ENCODE data around the gene G6PC1. TPM values are rescaled to one million over a fixed set of nuclear protein-coding genes. Genes with fewer than 3 reads are reported as not detected.
A peak's percentile ranks its signal among the peaks of the same experiment; 100 is the strongest.

G6PC1 gene
- total and polyA plus RNA-seq, 2 experiments from 2014 or later, result not detected

DNA sequence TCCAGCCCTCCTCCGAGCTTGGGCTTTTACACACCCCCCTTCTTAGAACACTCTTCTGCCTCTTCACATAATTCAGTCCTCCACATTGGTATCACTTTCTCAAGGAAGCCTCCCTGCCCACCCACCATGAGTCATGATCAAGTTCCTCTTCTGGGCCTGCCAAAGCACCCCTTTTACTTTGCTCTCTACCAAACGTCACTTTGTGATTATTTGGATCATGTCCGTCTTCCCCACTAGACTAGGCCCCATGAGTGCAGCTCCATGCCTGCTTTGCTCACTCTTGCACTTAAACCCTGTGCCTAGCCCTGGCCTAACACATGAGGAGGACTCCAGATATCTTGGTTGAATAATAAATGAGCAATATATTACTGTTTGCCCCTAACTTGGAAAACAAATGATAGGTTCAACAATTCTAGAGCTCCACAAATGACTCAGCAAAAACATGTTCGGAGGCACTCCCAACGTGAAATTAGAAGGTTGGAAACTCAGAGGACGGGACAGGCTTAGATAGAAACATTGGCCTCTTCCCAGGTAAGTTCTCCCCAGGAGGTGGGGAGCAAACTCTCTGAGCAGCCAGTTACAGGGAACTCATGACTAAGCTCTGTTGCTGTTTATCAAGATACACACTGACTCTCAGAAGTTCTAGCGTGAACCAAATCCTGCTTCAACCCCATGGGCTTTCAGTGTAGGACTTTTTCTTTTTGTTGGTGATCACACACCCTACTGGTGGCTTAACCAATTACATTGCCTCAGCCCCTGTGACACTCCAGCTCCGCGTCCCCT is 28.3 kb downstream of the G6PC1 start:
- WGBS, 2 experiments (ENCODE audit: low coverage in 1 of 2, low lambda C conversion rate in 2 of 2, missing lambda C conversion rate in 2 of 2), result 26 to 27% methylated on average over 9 of the region's 9 CpGs
- Histone ChIP-seq H2AFZ (peak overlapping the region; percentile 92), H3K79me2 (ENCODE audit: insufficient read depth) (no peaks in the 10 kb centered on the region), H3K9me3 (ENCODE audit: low read depth) (no peaks in the 10 kb centered on the region), H3K4me3 (0 out of 2 replicates have a peak overlapping the region, but pooled peaks have one; percentile 19), H3K27ac (peak overlapping the region; percentile 83), H3K27me3 (replicated peaks; ENCODE audit: insufficient read depth) (no peaks in the 10 kb centered on the region), H3K4me1 (ENCODE audit: insufficient read depth) (peaks cover 8% of the 10 kb centered on the region), H3K36me3 (ENCODE audit: low read depth) (no peaks in the 10 kb centered on the region), H4K20me1 (ENCODE audit: insufficient read depth) (no peaks in the 10 kb centered on the region), H3F3A (ENCODE audit: insufficient read depth) (peaks cover 11% of the 10 kb centered on the region), H3K9me2 (ENCODE audit: insufficient read depth) (no peaks in the 10 kb centered on the region), H3K9ac (peak overlapping the region; percentile 51), H3K4me2 (ENCODE audit: unreplicated experiment) (peak overlapping the region; percentile 45)
- in situ Hi-C loops (cut with MboI), result loop anchor here (25.0 kb wide), 1 partner anchor 192 kb away; the partner anchor contains the start of gene EZH1
- TF ChIP-seq EZH2 (IDR thresholded peaks at IDR 0.05; ENCODE audit: insufficient read depth, poor library complexity, severe bottlenecking) (no peak), EZH2phosphoT487 (IDR thresholded peaks at IDR 0.05; ENCODE audit: insufficient read depth, low read depth) (no peak)
- peak; percentile 91 for DNase-seq

DNA sequence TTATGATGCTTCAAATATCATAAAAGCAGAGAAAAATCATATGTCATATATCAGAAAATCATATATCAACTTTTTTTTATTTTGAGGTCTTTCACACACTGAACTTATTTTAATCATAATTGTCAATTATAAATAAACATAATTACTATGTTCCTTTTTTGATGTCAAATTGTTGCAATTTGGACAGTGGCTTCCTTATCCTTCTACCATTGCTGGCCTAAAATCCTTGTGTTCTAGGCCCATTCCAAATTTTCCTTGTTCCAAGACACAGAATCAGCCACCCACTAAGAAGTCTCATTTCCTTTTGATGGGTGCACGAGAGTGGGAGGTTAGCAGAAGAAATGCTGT is 28.9 kb downstream of the G6PC1 start:
- H3K27me3 ChIP-seq (replicated peaks; ENCODE audit: insufficient read depth), result no peaks in the 10 kb centered on the region

DNA sequence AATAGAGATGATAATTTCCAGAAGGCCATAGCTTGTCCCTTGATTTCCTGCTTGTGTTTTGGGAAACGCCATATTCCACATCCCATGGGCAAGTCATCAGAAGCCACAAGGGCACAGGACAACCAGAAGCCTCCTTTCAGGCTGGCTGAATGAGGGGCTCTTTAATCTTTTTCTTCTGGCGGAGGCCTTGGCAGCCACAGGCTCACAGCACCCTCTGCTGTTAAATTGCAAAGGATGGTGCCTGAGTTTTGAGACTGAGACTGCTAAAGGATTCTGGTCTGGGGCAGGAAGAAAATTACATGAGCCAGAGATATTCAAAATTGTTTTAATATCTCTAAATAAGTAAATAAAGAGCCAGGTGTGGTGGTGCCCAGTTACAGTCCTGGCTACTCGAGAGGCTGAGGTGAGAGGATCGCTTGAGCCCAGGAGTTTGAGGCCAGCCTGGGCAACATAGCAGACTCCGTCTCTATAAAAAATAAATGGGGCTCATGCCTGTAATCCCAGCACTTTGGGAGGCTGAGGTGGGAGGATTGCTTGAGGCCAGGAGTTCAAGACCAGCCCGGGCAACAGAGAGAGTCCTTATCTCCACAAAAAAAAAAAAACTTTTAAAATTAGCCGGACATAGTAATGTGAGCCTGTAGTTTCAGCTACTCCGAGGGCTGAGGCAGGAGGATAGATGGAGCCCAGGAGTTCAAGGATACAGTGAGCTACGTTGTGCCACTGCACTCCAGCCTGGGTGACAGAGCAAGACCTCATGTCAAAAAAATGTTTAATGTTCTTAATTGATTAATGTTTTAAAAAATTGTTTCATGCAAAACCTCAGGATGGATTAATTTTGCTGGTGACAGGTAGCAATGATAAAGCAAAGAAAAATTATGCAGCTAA is 37.4 kb downstream of the G6PC1 start:
- no peak overlapping the region for H3K9ac ChIP-seq
- H2AFZ ChIP-seq, result peak overlapping the region; percentile 39; the same call in 1 of the 2 replicates
- no peaks in the 10 kb centered on the region for H3K79me2 ChIP-seq (ENCODE audit: insufficient read depth)
- H3K9me2 ChIP-seq (ENCODE audit: insufficient read depth), result no peaks in the 10 kb centered on the region
- H3K27ac ChIP-seq, result no peak overlapping the region
- DNase-seq, result peak; percentile 80
- no peak overlapping the region for H3K4me2 ChIP-seq (ENCODE audit: unreplicated experiment)
- no peaks in the 10 kb centered on the region for H3K36me3 ChIP-seq (ENCODE audit: low read depth)
- H4K20me1 ChIP-seq (ENCODE audit: insufficient read depth), result no peaks in the 10 kb centered on the region
- TF ChIP-seq EZH2phosphoT487 (IDR thresholded peaks at IDR 0.05; ENCODE audit: insufficient read depth, low read depth) (no peak), EZH2 (IDR thresholded peaks at IDR 0.05; ENCODE audit: insufficient read depth, poor library complexity, severe bottlenecking) (no peak)
- H3K9me3 ChIP-seq (ENCODE audit: low read depth), result no peaks in the 10 kb centered on the region
- peaks cover 3% of the 10 kb centered on the region; the same call in 1 of the 2 replicates for H3K27me3 ChIP-seq (replicated peaks; ENCODE audit: insufficient read depth)
- no peak overlapping the region for H3K4me3 ChIP-seq
- H3K4me1 ChIP-seq (ENCODE audit: insufficient read depth), result no peaks in the 10 kb centered on the region
- H3F3A ChIP-seq (ENCODE audit: insufficient read depth), result no peaks in the 10 kb centered on the region
- in situ Hi-C loops (cut with MboI), result loop anchor here (25.0 kb wide), 1 partner anchor 201 kb away; the partner anchor contains the start of gene EZH1
- WGBS, 2 experiments (ENCODE audit: low coverage in 1 of 2, low lambda C conversion rate in 2 of 2, missing lambda C conversion rate in 2 of 2), result 37 to 43% methylated on average over 8 to 9 of the region's 9 CpGs

More for the DNA sequence above, 28.9 kb downstream of the G6PC1 start:
- no peak overlapping the region for H3K4me3 ChIP-seq
- WGBS, 2 experiments (ENCODE audit: low coverage in 1 of 2, low lambda C conversion rate in 2 of 2, missing lambda C conversion rate in 2 of 2), result 97 to 100% methylated on average over 1 of the region's 1 CpG
- no peaks in the 10 kb centered on the region for H3K9me3 ChIP-seq (ENCODE audit: low read depth)
- no peaks in the 10 kb centered on the region for H3K36me3 ChIP-seq (ENCODE audit: low read depth)
- no peaks in the 10 kb centered on the region for H4K20me1 ChIP-seq (ENCODE audit: insufficient read depth)
- H3K9me2 ChIP-seq (ENCODE audit: insufficient read depth), result no peaks in the 10 kb centered on the region
- TF ChIP-seq EZH2 (IDR thresholded peaks at IDR 0.05; ENCODE audit: insufficient read depth, poor library complexity, severe bottlenecking) (no peak), EZH2phosphoT487 (IDR thresholded peaks at IDR 0.05; ENCODE audit: insufficient read depth, low read depth) (no peak)
- peaks cover 11% of the 10 kb centered on the region for H3F3A ChIP-seq (ENCODE audit: insufficient read depth)
- H3K27ac ChIP-seq, result peak overlapping the region; percentile 83
- no peak for DNase-seq
- peak overlapping the region; percentile 92 for H2AFZ ChIP-seq
- H3K9ac ChIP-seq, result peak overlapping the region; percentile 51
- no peaks in the 10 kb centered on the region for H3K79me2 ChIP-seq (ENCODE audit: insufficient read depth)
- peaks cover 8% of the 10 kb centered on the region for H3K4me1 ChIP-seq (ENCODE audit: insufficient read depth)
- no peak overlapping the region for H3K4me2 ChIP-seq (ENCODE audit: unreplicated experiment)
- in situ Hi-C loops (cut with MboI), result loop anchor here (25.0 kb wide), 1 partner anchor 192 kb away; the partner anchor contains the start of gene EZH1

DNA sequence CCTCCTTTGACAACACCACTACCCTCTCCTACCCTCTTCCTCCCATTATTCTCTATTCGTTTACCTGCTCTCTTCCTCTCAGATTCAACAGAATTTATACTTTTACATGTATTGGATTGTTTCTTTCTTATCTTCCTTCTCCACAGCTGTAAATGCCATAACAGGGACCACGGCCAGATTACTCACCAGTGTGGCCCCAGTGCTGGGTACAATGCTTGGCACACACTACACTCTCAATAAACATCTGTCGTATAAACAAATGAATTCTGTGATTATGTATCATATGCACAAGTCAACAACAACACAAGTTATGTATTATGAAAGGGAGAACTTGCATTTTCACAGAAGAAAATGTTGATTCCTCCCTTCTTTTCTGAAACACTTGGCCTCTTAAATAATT is 43.6 kb downstream of the G6PC1 start:
- Histone ChIP-seq H3K4me2 (ENCODE audit: unreplicated experiment) (no peak overlapping the region), H3K9me3 (ENCODE audit: low read depth) (no peaks in the 10 kb centered on the region), H4K20me1 (ENCODE audit: insufficient read depth) (no peaks in the 10 kb centered on the region), H3K79me2 (ENCODE audit: insufficient read depth) (no peaks in the 10 kb centered on the region), H2AFZ (no peak overlapping the region), H3K27ac (no peak overlapping the region), H3K4me1 (ENCODE audit: insufficient read depth) (no peaks in the 10 kb centered on the region), H3F3A (ENCODE audit: insufficient read depth) (peaks cover 8% of the 10 kb centered on the region; the same call in 1 of the 2 replicates), H3K4me3 (no peak overlapping the region), H3K9ac (no peak overlapping the region), H3K36me3 (ENCODE audit: low read depth) (no peaks in the 10 kb centered on the region), H3K27me3 (replicated peaks; ENCODE audit: insufficient read depth) (peaks cover 3% of the 10 kb centered on the region; the same call in 1 of the 2 replicates), H3K9me2 (ENCODE audit: insufficient read depth) (no peaks in the 10 kb centered on the region)
- peak; percentile 43 for DNase-seq
- TF ChIP-seq EZH2phosphoT487 (IDR thresholded peaks at IDR 0.05; ENCODE audit: insufficient read depth, low read depth) (no peak), EZH2 (IDR thresholded peaks at IDR 0.05; ENCODE audit: insufficient read depth, poor library complexity, severe bottlenecking) (no peak)
- 33 to 41% methylated on average over 3 of the region's 3 CpGs for WGBS, 2 experiments (ENCODE audit: low coverage in 1 of 2, low lambda C conversion rate in 2 of 2, missing lambda C conversion rate in 2 of 2)
- in situ Hi-C loops (cut with MboI), result loop anchor here (25.0 kb wide), 1 partner anchor 207 kb away; the partner anchor contains the start of gene EZH1

Data from GM23248 (cell line).